ENCODE data around the gene DMD.
"Not testable (repeated sequence)": the region's sequence is repeated elsewhere in the genome, so short reads cannot be mapped to it uniquely, and the experiment has no call there.

DMD gene

DNA sequence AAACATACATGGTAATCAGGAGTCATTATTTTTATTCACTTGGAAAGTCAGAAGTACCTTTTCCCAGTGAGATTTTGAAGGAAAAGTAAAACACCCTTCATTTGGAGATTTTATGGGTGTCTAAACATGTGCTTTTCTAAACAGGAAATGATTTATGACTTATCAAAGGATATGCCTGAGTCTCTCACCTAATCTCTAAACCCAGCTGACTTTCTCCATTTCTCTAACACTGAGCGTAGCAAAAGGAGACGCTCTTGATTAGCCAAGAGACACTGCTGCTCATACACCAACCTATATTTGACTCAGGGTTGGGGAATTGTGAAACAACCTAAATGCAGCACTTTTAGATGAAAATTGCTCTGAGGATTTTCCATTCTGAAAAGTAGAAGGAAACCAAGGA, 1671.0 kb downstream of the DMD start:
- DNase-seq (ENCODE audit: low read depth, low spot score), result no peak

DNA sequence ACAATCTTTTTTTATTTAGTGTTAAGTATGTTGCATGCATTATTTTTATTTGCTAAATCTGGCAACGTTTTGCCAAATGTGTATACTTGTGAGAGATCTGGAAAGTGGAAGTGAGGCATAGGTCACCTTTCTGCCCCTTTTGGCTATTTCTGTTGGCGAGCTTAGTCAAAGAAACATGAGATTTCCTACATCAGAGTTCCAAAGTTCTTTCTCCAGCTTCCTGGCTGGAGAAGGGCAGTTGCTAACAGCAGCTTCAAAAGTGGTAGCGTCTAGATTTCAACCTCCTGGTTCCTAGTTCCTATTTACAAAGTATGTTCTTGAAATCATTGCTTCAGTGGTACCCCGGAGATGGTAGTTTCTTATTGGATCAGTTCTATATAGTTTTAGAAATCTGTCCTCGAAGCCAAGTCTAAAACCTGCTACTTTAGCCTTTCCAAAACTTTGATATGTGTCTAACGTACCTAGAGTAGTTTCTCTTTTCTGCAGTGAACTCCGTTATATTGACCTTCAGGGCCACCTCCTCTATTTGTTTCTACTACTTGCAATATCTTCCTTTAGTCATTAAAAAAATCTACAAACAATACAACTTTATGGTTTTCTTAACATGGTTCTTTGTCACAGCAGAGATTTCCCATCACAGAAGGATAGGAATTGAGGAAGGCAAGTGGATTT, 1683.8 kb downstream of the DMD start:
- DNase-seq (ENCODE audit: low read depth, low spot score), result no peak

- no peak for DNase-seq (ENCODE audit: low read depth, low spot score)
Measured at GRCh38 chrX:31523884-31524536, 1687.3 kb downstream of the DMD start.

- no peak for DNase-seq (ENCODE audit: low read depth, low spot score)
Measured at GRCh38 chrX:31522760-31523159, 1688.6 kb downstream of the DMD start.

DNA sequence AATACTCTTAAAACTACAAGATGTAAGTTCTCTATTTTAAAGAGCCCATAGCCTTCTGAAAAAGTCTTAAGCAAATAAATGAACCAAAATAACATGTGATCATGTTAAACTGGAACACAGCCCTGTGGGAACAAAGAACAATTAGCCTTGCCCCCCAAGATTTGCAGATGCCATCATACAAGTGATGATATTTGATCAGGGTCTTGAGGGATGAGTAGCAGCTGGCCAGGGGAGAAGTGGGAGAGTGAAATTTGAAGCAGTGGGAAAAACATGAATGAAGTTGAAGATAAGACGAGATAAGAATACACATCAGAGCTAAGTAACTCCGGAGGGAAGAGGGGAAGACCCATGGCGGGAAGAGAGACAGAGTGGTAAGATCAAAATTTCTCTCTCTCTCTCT, 1689.4 kb downstream of the DMD start:
- no peak for DNase-seq (ENCODE audit: low read depth, low spot score)

DNA sequence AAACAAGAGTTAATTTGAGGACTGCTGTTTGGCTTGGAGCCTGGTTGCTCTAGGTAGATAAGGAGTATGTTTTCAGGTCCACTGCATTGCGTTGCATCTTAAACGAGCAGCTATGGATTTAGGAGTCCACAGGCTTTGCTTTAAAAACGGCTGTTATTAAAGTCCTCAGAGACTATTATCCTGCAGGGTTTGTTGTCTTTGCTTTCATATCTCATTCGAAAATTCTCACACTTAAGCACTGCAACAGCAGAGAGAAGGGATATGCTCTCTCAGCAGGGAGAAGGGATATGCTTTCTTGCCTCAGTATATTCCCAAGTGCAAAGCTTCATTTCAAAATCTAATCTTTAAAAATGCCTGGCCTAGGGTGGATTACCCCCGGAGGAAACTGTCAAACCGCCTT, 1694.8 kb downstream of the DMD start:
- no peak for DNase-seq (ENCODE audit: low read depth, low spot score)

- DNase-seq (ENCODE audit: low read depth, low spot score), result no peak
Measured at GRCh38 chrX:31508338-31508737, 1703.0 kb downstream of the DMD start.

DNA sequence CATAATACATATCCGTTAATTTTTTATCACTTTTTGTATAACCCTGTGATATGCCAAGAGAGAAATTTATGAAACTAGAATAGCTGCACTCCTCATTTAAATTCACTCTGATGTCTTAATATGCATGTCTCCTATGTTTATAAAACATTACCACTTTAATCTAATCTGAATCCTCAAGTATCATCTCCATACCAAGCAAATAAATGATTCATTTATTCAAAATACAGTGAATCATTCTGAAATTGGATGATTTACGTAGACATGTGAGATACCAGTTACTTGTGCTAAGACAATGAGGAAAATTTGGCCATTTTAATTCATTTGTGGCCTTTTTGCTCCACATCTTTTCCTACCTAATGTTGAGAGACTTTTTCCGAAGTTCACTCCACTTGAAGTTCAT, 1704.4 kb downstream of the DMD start:
- DNase-seq (ENCODE audit: low read depth, low spot score), result no peak

DNA sequence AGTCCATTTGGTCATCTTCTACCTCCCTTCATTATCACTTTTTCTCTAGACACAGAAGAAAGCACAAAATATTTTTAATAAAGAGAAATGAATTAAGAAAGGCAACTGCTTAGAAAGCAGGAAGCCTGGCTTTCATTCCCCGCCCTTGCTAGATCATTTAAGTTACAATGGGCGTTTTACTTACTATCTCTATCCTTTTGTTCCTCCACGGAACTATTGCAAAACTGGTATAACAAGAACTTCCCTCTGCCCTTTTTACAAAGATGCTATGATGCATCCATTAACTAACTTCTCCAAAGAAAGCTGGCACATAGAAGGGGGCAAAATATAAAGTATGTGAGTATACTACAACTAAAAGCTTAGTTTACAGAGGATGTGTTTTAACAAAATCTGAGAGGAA, 1705.0 kb downstream of the DMD start:
- DNase-seq (ENCODE audit: low read depth, low spot score), result no peak

GRCh38 chrX:31500921-31501320, 1710.4 kb downstream of the DMD start:
- no peak for DNase-seq (ENCODE audit: low read depth, low spot score)

DNA sequence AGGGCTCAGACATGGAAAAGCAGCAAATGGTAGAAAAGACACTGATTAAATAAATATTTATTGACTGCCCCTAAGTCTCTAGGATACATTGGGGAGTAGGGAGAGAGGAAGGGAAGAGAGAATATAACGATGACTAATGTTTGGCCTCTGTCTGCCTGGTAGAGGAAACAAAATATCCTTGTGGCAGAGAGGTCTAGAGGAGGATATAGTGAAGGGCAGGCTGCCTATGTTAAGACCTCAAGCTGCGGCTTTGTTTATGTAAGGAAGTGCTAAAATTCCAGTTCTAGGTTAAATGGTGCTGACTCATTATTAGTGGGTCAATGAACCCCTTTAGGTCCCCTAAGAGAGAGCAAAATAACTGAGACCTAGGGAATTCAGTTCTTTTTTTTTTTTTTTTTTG, 1712.2 kb downstream of the DMD start:
- no peak for DNase-seq (ENCODE audit: low read depth, low spot score)

GRCh38 chrX:31497086-31497485, 1714.3 kb downstream of the DMD start:
- DNase-seq (ENCODE audit: low read depth, low spot score), result no peak

- no peak for DNase-seq (ENCODE audit: low read depth, low spot score)
Measured at GRCh38 chrX:31487951-31488350, 1723.4 kb downstream of the DMD start.

DNA sequence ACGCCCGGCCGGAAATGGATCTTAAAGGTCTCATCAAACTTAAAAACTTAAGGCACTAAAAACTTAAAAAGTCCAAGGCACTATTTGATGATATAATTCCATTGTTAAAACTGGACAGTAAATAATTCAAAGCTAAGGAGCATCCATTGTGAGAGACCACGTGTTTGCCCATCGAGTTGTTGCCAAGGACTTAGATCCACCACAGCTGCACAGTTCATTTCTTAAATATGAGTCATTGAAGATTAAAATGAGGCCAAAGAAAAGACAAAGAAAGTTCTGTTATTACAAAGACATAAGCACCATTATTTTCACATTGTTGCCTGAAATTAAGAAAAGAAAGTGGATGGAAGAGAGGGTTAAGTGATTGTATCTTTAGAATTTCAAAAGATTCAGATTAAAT, 1728.0 kb downstream of the DMD start:
- DNase-seq (ENCODE audit: low read depth, low spot score), result no peak

DNA sequence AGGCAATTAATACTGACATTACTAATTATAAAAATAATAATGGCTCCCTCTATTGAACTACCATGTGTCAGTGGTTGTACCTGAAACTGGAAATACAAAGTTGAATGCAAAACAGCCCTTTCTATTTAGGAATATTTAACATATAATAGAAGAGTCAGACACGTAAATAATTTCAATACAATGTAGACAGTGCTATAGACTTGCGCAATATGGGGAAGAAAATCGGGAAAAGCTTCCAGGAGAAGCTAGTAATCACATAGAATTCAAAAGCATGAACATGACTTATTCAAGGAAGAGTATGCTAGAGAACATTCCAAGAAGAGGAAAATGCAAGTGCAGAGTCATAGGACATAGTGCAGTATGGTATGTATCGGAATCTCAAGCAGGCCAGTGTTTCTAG, 1730.7 kb downstream of the DMD start:
- no peak for DNase-seq (ENCODE audit: low read depth, low spot score)

- DNase-seq (ENCODE audit: low read depth, low spot score), result no peak
Measured at GRCh38 chrX:31471229-31471628, 1740.1 kb downstream of the DMD start.

- DNase-seq (ENCODE audit: low read depth, low spot score), result not testable (repeated sequence)
Measured at GRCh38 chrX:31470753-31471152, 1740.6 kb downstream of the DMD start.

DNA sequence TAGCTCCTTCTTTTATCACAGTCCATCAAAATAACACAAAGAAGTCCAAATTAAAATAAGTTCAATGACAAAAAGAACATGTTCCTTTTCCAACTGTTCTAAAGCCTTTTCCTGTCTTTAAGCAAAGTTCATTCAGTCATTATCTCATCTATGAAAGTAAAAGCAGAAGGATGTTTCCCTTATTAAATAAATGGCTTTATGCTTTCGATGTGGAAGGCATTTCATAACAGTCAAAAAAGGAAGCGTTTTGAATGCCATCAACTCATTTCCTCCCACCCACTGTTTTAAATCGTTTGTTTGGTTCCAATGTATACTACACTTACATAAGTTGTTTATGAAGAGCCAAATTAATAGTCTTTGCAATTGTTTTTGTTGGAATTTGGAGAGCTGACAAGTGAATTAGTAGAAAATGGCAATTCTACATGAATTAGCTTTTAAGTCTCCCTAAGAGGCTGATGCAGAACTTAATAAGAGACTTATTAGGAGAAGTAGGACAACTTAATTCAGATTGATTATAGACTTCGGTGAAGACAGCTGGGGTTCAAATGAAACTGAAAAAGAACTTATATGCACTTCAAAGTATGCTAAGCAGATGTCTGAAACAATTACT, 1746.9 kb downstream of the DMD start:
- DNase-seq (ENCODE audit: low read depth, low spot score), result no peak

GRCh38 chrX:31461266-31461665, 1750.1 kb downstream of the DMD start:
- DNase-seq (ENCODE audit: low read depth, low spot score), result no peak

DNA sequence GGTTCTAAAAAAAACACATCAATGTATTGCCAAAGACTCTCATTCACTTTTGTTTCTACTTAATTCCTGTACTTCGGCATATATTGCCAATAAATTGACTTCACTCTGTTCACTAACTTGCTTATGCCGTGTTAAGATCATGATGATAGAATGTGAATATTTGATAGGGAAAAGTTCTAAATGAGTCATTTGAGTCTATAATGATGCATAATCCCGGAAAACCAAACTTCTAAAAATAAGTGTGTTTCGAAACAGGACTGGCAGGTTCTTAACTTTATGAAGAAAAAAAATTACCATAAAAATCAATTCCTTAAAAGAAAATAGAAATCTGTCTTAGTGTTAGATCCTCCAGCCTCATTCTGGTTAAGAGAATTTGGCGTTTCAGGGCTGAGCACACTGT, 1752.0 kb downstream of the DMD start:
- DNase-seq (ENCODE audit: low read depth, low spot score), result no peak

DNA sequence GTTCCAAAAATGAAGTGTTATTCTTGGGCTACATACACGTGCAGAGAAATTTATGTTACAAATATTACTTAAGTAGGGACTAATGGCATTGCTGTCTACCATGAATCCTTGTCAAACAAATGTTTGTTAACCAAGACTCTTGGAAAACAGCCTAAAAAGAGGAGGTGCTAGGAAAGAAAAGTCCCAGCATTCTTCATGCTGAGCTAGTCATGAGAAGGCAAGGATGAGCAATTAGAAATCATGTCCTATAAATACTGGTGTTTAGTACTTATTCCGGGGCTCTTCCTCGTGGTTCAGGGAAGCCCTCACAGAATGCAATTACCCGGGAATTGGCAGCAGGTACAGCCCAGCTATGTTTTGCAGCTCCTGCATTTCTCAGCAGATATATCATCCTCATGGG, 1761.4 kb downstream of the DMD start:
- no peak for DNase-seq (ENCODE audit: low read depth, low spot score)

DNA sequence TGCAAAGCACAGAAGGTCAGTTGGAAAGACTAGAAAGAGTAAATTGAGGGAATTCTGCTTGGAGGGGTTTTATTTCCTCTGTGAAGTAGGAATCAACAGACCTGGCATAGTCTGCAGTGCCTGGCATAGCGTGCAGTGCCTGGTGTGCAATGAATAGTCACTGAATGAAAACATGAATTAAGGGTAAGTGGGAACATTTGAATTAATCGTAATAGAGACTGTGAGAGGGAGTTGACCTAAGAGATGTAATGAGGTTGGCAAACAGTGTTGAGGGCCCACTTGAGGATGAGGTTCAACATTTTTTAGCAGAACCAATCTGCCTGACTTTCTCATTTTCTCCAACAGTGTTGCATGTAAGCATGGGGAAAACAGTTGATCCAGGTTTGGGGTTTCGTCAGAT, 1762.3 kb downstream of the DMD start:
- DNase-seq (ENCODE audit: low read depth, low spot score), result no peak

DNA sequence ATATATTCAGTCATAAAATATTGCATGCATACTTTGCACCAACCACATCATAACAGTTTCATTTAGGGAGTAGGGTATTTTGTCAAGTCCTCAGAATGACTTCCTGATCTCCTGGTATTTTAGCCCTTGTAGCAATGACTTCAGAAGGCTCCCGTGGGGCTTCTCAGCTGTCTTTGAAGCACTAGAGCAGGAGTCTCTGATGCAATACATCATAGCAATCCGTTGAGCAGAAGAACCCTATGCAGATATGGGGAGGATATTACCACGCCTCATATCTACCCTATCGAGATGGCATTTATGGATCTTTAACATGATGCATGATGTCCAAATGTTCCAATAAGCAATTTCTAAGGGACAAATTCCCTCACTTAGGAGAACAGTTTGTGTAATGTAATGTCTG, 1765.8 kb downstream of the DMD start:
- DNase-seq (ENCODE audit: low read depth, low spot score), result no peak
